CD14-positive monocyte (primary cell): Measurements from ENCODE around the gene EPHX1. TPM values are rescaled to one million over a fixed set of nuclear protein-coding genes. Genes with fewer than 3 reads are reported as not detected.

Experiments
- DNase-seq, 3 donors: peaks; one replicate each; pipeline ENCODE4 v3.0.0-alpha.2; 2011 to 2022
- H2AFZ ChIP-seq: 2 replicates; pipeline ENCODE4 v1.6.0; 2012; ENCODE audit warnings: mild to moderate bottlenecking, low read depth, low read length, inconsistent platforms; ENCODE audit not compliant: insufficient read depth, poor library complexity, severe bottlenecking
- H3K27ac ChIP-seq, 2 donors: 1 replicate in 1 of 2; 2 replicates in 1 of 2; pipeline ENCODE4 v1.5.1; 2012 to 2013; ENCODE audit warnings: low read length in 2 of 2, control low read depth in 1 of 2, inconsistent platforms in 1 of 2, low read depth in 1 of 2, mild to moderate bottlenecking in 1 of 2
- H3K27me3 ChIP-seq, 2 donors: one replicate each; pipeline versions ENCODE4 v1.6.0 to v1.6.1; 2011 to 2013; ENCODE audit warnings: low read length in 2 of 2; ENCODE audit not compliant: control insufficient read depth in 2 of 2, insufficient read depth in 2 of 2
- H3K36me3 ChIP-seq, 2 donors: replicated peaks in 1 of 2; 1 replicate in 1 of 2; 2 replicates in 1 of 2; pipeline versions ENCODE4 v1.5.1 to v1.6.1; 2012 to 2013; ENCODE audit warnings: low read length in 2 of 2, control low read depth in 1 of 2, inconsistent platforms in 1 of 2, mild to moderate bottlenecking in 1 of 2; ENCODE audit not compliant: insufficient read depth in 2 of 2, control insufficient read depth in 1 of 2
- H3K4me1 ChIP-seq, 2 donors: 1 replicate in 1 of 2; 2 replicates in 1 of 2; pipeline versions ENCODE4 v1.5.1 to v1.6.1; 2012 to 2013; ENCODE audit warnings: low read length in 2 of 2, control low read depth in 1 of 2, inconsistent platforms in 1 of 2, mild to moderate bottlenecking in 1 of 2, moderate library complexity in 1 of 2; ENCODE audit not compliant: insufficient read depth in 2 of 2, control insufficient read depth in 1 of 2
- H3K4me2 ChIP-seq: replicated peaks from 2 replicates; pipeline ENCODE3; 2012; ENCODE audit warnings: low read length, moderate library complexity, mild to moderate bottlenecking; ENCODE audit not compliant: poor library complexity, severe bottlenecking; ENCODE audit errors: extremely low read depth
- H3K4me3 ChIP-seq, 3 experiments: fragments of 200-600 bp in 1 of 3; sonication (generic) in 1 of 3; replicated peaks in 1 of 3; 1 replicate in 2 of 3; 2 replicates in 1 of 3; pipeline ENCODE4 v1.5.1; 2011 to 2013; ENCODE audit warnings: low read length in 3 of 3, mild to moderate bottlenecking in 3 of 3, control low read depth in 2 of 3, low read depth in 2 of 3, inconsistent platforms in 1 of 3, moderate library complexity in 1 of 3
- H3K79me2 ChIP-seq: 2 replicates; pipeline ENCODE4 v1.6.0; 2012; ENCODE audit warnings: mild to moderate bottlenecking, control low read depth, inconsistent platforms, low read length, moderate library complexity; ENCODE audit not compliant: insufficient read depth
- H3K9ac ChIP-seq: 2 replicates; pipeline ENCODE4 v1.6.0; 2017; ENCODE audit warnings: low read length, mild to moderate bottlenecking; ENCODE audit not compliant: insufficient read depth, poor library complexity, severe bottlenecking
- H3K9me3 ChIP-seq, 2 donors: replicated peaks in 1 of 2; 1 replicate in 1 of 2; 2 replicates in 1 of 2; pipeline versions ENCODE4 v1.5.1 to v1.6.1; 2012 to 2013; ENCODE audit warnings: low read length in 2 of 2, control low read depth in 1 of 2; ENCODE audit not compliant: control insufficient read depth in 1 of 2, insufficient read depth in 1 of 2
- H4K20me1 ChIP-seq: 2 replicates; pipeline ENCODE4 v1.6.0; 2012; ENCODE audit warnings: mild to moderate bottlenecking, low read length, control low read depth, moderate library complexity; ENCODE audit not compliant: insufficient read depth
- H3K27ac Mint-ChIP-seq, 7 donors: one replicate each; pipeline ENCODE4 v1.8.0; 2020; ENCODE audit warnings: mild to moderate bottlenecking in 7 of 7, mixed read lengths in 7 of 7, moderate library complexity in 6 of 7, inconsistent platforms in 2 of 7
- H3K27me3 Mint-ChIP-seq, 3 donors: one replicate each; pipeline ENCODE4 v1.8.0; 2021 to 2022; ENCODE audit warnings: low read depth in 3 of 3, mild to moderate bottlenecking in 3 of 3, mixed read lengths in 3 of 3, moderate library complexity in 3 of 3, inconsistent platforms in 1 of 3
- H3K36me3 Mint-ChIP-seq, 2 donors: one replicate each; pipeline ENCODE4 v1.8.0; 2020; ENCODE audit warnings: mixed read lengths in 2 of 2, inconsistent platforms in 1 of 2, mild to moderate bottlenecking in 1 of 2
- H3K4me1 Mint-ChIP-seq: one replicate; pipeline ENCODE4 v1.8.0; 2020; ENCODE audit warnings: mild to moderate bottlenecking, mixed read lengths
- H3K4me3 Mint-ChIP-seq, 2 donors: one replicate each; pipeline ENCODE4 v1.8.0; 2020; ENCODE audit warnings: mild to moderate bottlenecking in 2 of 2, mixed read lengths in 2 of 2, moderate library complexity in 1 of 2
- H3K9me3 Mint-ChIP-seq, 7 donors: one replicate each; pipeline ENCODE4 v1.8.0; 2020 to 2022; ENCODE audit warnings: mixed read lengths in 7 of 7, mild to moderate bottlenecking in 6 of 7, moderate library complexity in 6 of 7, inconsistent platforms in 2 of 7
- WGBS: methylation state at CpG from one replicate; pipeline ENCODE4 v1.1.5; 2013; ENCODE audit warnings: missing lambda C conversion rate; ENCODE audit not compliant: insufficient coverage; 5-methylcytosine and 5-hydroxymethylcytosine counted together
- intact Hi-C, 2 donors: fragments of 100-400 bp; cut with micrococcal nuclease; formaldehyde crosslinking; loops; one replicate each; pipeline versions ENCODE4 v1.15.0 to v1.15.1; 2023
- polyA plus RNA-seq, 3 donors: library from polyadenylated mRNA; depleted of rRNA in 1 of 3; unstranded in 2 of 3; stranded (reverse) in 1 of 3; fragments of 300-500 nt in 2 of 3; fragments of >200 nt in 1 of 3; fragmentation: Illumina TruSeq in 2 of 3; gene quantifications; 1 replicate in 2 of 3; 2 replicates in 1 of 3; pipeline ENCODE4 v1.2.3, GENCODE V29; 2012 to 2021
- TF ChIP-seq, protein P1 (sequence below): fragments of 200-600 bp; IDR thresholded peaks from one replicate; pipeline ENCODE4 v1.8.0; 2022; ENCODE audit warnings: antibody characterized with exemption, mild to moderate bottlenecking

EPHX1 gene
- polyA plus RNA-seq, 3 donors: 4.6 to 23.8 (median 7.4) TPM

DNA sequence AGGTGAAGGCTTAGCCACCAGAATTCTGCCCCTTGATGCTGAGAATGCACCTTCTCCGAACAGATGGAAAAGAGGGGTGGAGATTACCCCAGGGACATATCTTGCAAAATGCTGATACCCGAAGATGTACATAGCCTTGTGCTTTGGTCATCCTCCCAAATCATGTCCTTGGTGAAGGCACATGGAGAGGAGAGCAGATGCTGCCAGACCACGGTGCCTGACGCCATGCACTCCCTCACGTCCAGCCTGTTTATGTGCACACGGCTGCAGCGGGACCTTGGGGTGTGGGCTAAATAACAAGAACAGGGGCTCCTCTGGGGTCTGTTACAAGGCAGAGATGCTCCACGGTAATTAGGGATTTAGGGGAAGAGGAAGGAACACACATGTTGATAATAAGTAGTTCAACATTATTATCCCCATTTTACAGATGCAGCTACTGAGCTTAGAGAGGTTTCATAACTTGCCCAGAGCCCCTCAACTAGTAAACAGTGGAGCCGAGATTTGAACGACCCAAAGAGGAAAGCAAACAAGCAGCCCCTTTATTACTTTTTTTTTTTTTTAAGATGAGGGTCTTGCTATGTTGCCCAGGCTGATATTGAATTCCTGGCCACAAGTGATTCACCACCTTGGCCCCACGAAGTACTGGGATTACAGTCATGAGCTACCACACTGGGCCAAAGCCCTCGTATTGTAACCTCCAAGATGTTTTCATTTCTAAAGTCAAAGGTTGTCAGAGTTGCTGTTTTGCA lies 12.9 kb downstream of the EPHX1 start:
- no peak overlapping the region for H3K4me2 ChIP-seq
- H4K20me1 ChIP-seq: no peaks in the 10 kb centered on the region
- H3K9me3 ChIP-seq: no peaks in the 10 kb centered on the region
- H3K9ac ChIP-seq: no peak overlapping the region
- peaks cover 0 to 9% of the 10 kb centered on the region in 2 donors for H3K36me3 Mint-ChIP-seq
- no peak overlapping the region for H3K27ac ChIP-seq
- intact Hi-C loops: no loop called here
- H3K9me3 Mint-ChIP-seq: peaks cover 0 to under 1% (median 0%) of the 10 kb centered on the region in 7 donors
- DNase-seq: no peak
- no peak overlapping the region for H3K4me3 Mint-ChIP-seq
- no peak overlapping the region for H2AFZ ChIP-seq
- peaks cover 4% of the 10 kb centered on the region for H3K4me1 Mint-ChIP-seq
- 92% methylated on average over 8 of the region's 12 CpGs for WGBS
- no peak overlapping the region for H3K27ac Mint-ChIP-seq
- H3K27me3 ChIP-seq: no peaks in the 10 kb centered on the region
- TF ChIP-seq, protein P1, sequence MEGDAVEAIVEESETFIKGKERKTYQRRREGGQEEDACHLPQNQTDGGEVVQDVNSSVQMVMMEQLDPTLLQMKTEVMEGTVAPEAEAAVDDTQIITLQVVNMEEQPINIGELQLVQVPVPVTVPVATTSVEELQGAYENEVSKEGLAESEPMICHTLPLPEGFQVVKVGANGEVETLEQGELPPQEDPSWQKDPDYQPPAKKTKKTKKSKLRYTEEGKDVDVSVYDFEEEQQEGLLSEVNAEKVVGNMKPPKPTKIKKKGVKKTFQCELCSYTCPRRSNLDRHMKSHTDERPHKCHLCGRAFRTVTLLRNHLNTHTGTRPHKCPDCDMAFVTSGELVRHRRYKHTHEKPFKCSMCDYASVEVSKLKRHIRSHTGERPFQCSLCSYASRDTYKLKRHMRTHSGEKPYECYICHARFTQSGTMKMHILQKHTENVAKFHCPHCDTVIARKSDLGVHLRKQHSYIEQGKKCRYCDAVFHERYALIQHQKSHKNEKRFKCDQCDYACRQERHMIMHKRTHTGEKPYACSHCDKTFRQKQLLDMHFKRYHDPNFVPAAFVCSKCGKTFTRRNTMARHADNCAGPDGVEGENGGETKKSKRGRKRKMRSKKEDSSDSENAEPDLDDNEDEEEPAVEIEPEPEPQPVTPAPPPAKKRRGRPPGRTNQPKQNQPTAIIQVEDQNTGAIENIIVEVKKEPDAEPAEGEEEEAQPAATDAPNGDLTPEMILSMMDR: no peak
- H3K27me3 Mint-ChIP-seq: peaks cover 0 to 1% (median 0%) of the 10 kb centered on the region in 3 donors
- H3K36me3 ChIP-seq: no peaks in the 10 kb centered on the region
- no peak overlapping the region for H3K4me3 ChIP-seq
- no peaks in the 10 kb centered on the region for H3K79me2 ChIP-seq
- peaks cover 1 to 2% of the 10 kb centered on the region in 2 donors for H3K4me1 ChIP-seq

DNA sequence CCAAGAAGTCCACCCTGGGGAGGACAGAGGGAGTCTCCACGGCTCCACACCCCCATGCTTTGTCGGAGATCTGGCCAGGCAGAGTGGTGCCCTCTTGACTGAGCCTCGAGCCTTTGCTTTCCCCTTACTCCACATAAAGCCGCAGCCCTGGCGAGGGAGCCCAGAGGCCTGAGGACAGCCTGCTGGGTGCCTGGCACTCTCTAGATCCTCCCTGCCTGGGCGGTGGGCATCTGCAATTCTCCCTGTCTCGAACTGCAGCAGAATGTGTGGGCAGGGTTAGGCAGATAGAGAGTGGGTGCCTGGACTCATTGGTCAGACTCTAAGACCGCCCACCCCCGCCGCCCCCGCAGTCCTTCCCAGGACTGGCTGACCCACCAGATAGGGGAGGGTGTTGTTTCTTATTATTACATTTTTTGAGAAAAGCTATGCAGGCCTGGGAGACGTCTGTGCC lies 13.9 kb downstream of the EPHX1 start:
- no peaks in the 10 kb centered on the region for H3K27me3 ChIP-seq
- no peaks in the 10 kb centered on the region for H4K20me1 ChIP-seq
- no peaks in the 10 kb centered on the region for H3K36me3 ChIP-seq
- no peak overlapping the region for H3K27ac ChIP-seq
- Mint-ChIP-seq H3K4me3 (no peak overlapping the region), H3K27ac (no peak overlapping the region), H3K27me3 (peaks cover 0 to 1% (median 0%) of the 10 kb centered on the region in 3 donors), H3K4me1 (no peaks in the 10 kb centered on the region), H3K9me3 (peaks cover 0 to 2% (median 0%) of the 10 kb centered on the region in 7 donors), H3K36me3 (peaks cover 0 to 9% of the 10 kb centered on the region in 2 donors)
- H3K4me3 ChIP-seq: no peak overlapping the region
- H3K9me3 ChIP-seq: no peaks in the 10 kb centered on the region
- H3K9ac ChIP-seq: no peak overlapping the region
- TF ChIP-seq, protein P1: no peak
- no peaks in the 10 kb centered on the region for H3K4me1 ChIP-seq
- no peaks in the 10 kb centered on the region for H3K79me2 ChIP-seq
- WGBS: 92% methylated on average over 7 of the region's 12 CpGs
- intact Hi-C loops: no loop called here
- no peak for DNase-seq
- no peak overlapping the region for H3K4me2 ChIP-seq
- H2AFZ ChIP-seq: no peak overlapping the region
